H1 (cell line): ENCODE measurements around the gene GABRG3. TPM values are rescaled to one million over a fixed set of nuclear protein-coding genes. Genes with fewer than 3 reads are reported as not detected.

Experiments
- CTCF ChIA-PET: fragments of 300-600 bp; sonication (Branson Sonifier 250); formaldehyde crosslinking; loops from one replicate; lab custom pipeline; 2021; ENCODE audit not compliant: partially characterized antibody; lab: Charles Lee
- POLR2A ChIA-PET: fragments of 300-600 bp; sonication (Branson Sonifier 250); formaldehyde crosslinking; loops from one replicate; lab custom pipeline; 2021; ENCODE audit warnings: inconsistent platforms; ENCODE audit not compliant: partially characterized antibody; lab: Charles Lee
- DNase-seq, 2 experiments: peaks; one replicate each; pipeline versions ENCODE4 v3.0.0 to v3.0.0-alpha.2; 2010 to 2022; ENCODE audit warnings: low spot score in 2 of 2, low read depth in 1 of 2, mixed read lengths in 1 of 2
- FAIRE-seq: peaks from 2 replicates; lab custom pipeline; 2011; peaks lifted over from hg19 to GRCh38; lab: Jason Lieb, UNC
- H2AFZ ChIP-seq: 2 replicates; pipeline ENCODE4 v1.8.1; 2012; ENCODE audit warnings: low read length, inconsistent platforms
- H2AK5ac ChIP-seq: 2 replicates; pipeline ENCODE4 v1.6.1; 2013; ENCODE audit warnings: low read depth, low read length
- H2BK120ac ChIP-seq: replicated peaks from 2 replicates; pipeline ENCODE3; 2013; ENCODE audit warnings: low read depth, low read length, inconsistent platforms
- H2BK12ac ChIP-seq: 2 replicates; pipeline ENCODE4 v1.6.1; 2013; ENCODE audit warnings: low read depth, low read length
- H2BK15ac ChIP-seq: 2 replicates; pipeline ENCODE4 v1.6.1; 2013; ENCODE audit warnings: low read length
- H2BK20ac ChIP-seq: 2 replicates; pipeline ENCODE4 v1.6.1; 2013; ENCODE audit warnings: low read length
- H2BK5ac ChIP-seq: 2 replicates; pipeline ENCODE4 v1.6.1; 2013; ENCODE audit warnings: low read depth, low read length
- H3K14ac ChIP-seq: 2 replicates; pipeline ENCODE4 v1.6.1; 2013; ENCODE audit warnings: inconsistent platforms; ENCODE audit not compliant: insufficient read length
- H3K18ac ChIP-seq: 2 replicates; pipeline ENCODE4 v1.6.1; 2013; ENCODE audit warnings: low read length; ENCODE audit errors: extremely low read depth
- H3K23ac ChIP-seq: 2 replicates; pipeline ENCODE4 v1.6.1; 2013; ENCODE audit warnings: inconsistent platforms; ENCODE audit not compliant: insufficient read length
- H3K23me2 ChIP-seq: 2 replicates; pipeline ENCODE4 v1.6.1; 2013; ENCODE audit warnings: low read depth, low read length
- H3K27ac ChIP-seq: 2 replicates; pipeline ENCODE4 v1.6.1; 2011; ENCODE audit warnings: low read depth, low read length, inconsistent platforms
- H3K27me3 ChIP-seq, 4 experiments: replicated peaks in 1 of 4; 1 replicate in 1 of 4; 2 replicates in 3 of 4; pipeline versions ENCODE4 v1.6.1 to v1.8.1; 2011 to 2013; ENCODE audit warnings: low read length in 3 of 4, mild to moderate bottlenecking in 3 of 4, inconsistent platforms in 2 of 4, mixed read lengths in 2 of 4, moderate library complexity in 1 of 4; ENCODE audit not compliant: control insufficient read depth in 3 of 4, insufficient read depth in 3 of 4; ENCODE audit errors: extremely low read depth in 1 of 4
- H3K36me3 ChIP-seq, 4 experiments: 2 replicates each; pipeline versions ENCODE4 v1.6.1 to v1.8.1; 2011 to 2013; ENCODE audit warnings: mild to moderate bottlenecking in 4 of 4, low read length in 3 of 4, moderate library complexity in 2 of 4, control low read depth in 1 of 4, inconsistent platforms in 1 of 4; ENCODE audit not compliant: insufficient read depth in 4 of 4, control insufficient read depth in 2 of 4
- H3K4ac ChIP-seq: replicated peaks from 2 replicates; pipeline ENCODE3; 2013; ENCODE audit warnings: low read length, low read depth, mixed read lengths, inconsistent platforms; ENCODE audit not compliant: insufficient read length
- H3K4me1 ChIP-seq, 4 experiments: replicated peaks in 1 of 4; 1 replicate in 1 of 4; 2 replicates in 3 of 4; pipeline versions ENCODE4 v1.6.1 to v1.8.1; 2011 to 2013; ENCODE audit warnings: low read length in 3 of 4, inconsistent platforms in 2 of 4, mixed read lengths in 1 of 4; ENCODE audit not compliant: insufficient read depth in 4 of 4, control insufficient read depth in 3 of 4
- H3K4me2 ChIP-seq, 2 experiments: 2 replicates each; pipeline versions ENCODE4 v1.6.1 to v1.8.1; 2011 to 2013; ENCODE audit warnings: low read depth in 2 of 2, low read length in 2 of 2, control low read depth in 1 of 2, inconsistent platforms in 1 of 2, mild to moderate bottlenecking in 1 of 2; ENCODE audit not compliant: insufficient read depth in 1 of 2
- H3K4me3 ChIP-seq, 4 experiments: fragments of 200-600, 300-600 bp in 1 of 4; sonication (generic), shearing (Covaris generic), sonication (Bioruptor Twin) in 1 of 4; 2 replicates each; pipeline versions ENCODE4 v1.5.1 to v1.8.1; 2011 to 2016; ENCODE audit warnings: low read length in 4 of 4, low read depth in 3 of 4, control low read depth in 2 of 4, inconsistent platforms in 2 of 4, mild to moderate bottlenecking in 2 of 4, mixed read lengths in 1 of 4, moderate library complexity in 1 of 4; ENCODE audit not compliant: insufficient read depth in 2 of 4; ENCODE audit errors: extremely low read depth in 1 of 4
- H3K56ac ChIP-seq: replicated peaks from 2 replicates; pipeline ENCODE3; 2013; ENCODE audit warnings: low read depth, mild to moderate bottlenecking, mixed read lengths, low read length, inconsistent platforms; ENCODE audit not compliant: insufficient read length
- H3K79me1 ChIP-seq: 2 replicates; pipeline ENCODE4 v1.6.1; 2013; ENCODE audit warnings: low read depth, low read length, control low read depth
- H3K79me2 ChIP-seq, 2 experiments: 2 replicates each; pipeline versions ENCODE4 v1.6.1 to v1.8.1; 2012 to 2013; ENCODE audit warnings: low read length in 2 of 2, mild to moderate bottlenecking in 2 of 2, inconsistent platforms in 1 of 2; ENCODE audit not compliant: insufficient read depth in 2 of 2, control insufficient read depth in 1 of 2
- H3K9ac ChIP-seq, 4 experiments: replicated peaks in 1 of 4; 1 replicate in 1 of 4; 2 replicates in 3 of 4; pipeline versions ENCODE4 v1.6.1 to v1.8.1; 2011 to 2013; ENCODE audit warnings: low read depth in 3 of 4, low read length in 3 of 4, control low read depth in 2 of 4, mild to moderate bottlenecking in 2 of 4, moderate library complexity in 2 of 4, inconsistent platforms in 1 of 4; ENCODE audit errors: extremely low read depth in 1 of 4
- H3K9me3 ChIP-seq, 2 experiments: 2 replicates each; pipeline versions ENCODE4 v1.6.1 to v1.8.1; 2012 to 2013; ENCODE audit warnings: mild to moderate bottlenecking in 2 of 2, moderate library complexity in 2 of 2, control low read depth in 1 of 2, inconsistent platforms in 1 of 2, low read depth in 1 of 2, low read length in 1 of 2, mixed read lengths in 1 of 2; ENCODE audit not compliant: insufficient read depth in 2 of 2
- H4K20me1 ChIP-seq, 2 experiments: replicated peaks in 1 of 2; 2 replicates each; pipeline versions ENCODE3 to v1.8.1; 2011 to 2013; ENCODE audit warnings: inconsistent platforms in 2 of 2, low read length in 2 of 2, mild to moderate bottlenecking in 1 of 2; ENCODE audit not compliant: insufficient read depth in 2 of 2, control insufficient read depth in 1 of 2
- H4K5ac ChIP-seq: 2 replicates; pipeline ENCODE4 v1.6.1; 2013; ENCODE audit warnings: low read length, low read depth, mixed read lengths, inconsistent platforms; ENCODE audit not compliant: insufficient read length
- H4K8ac ChIP-seq: 2 replicates; pipeline ENCODE4 v1.8.0; 2013; ENCODE audit warnings: mild to moderate bottlenecking, moderate library complexity, low read length, inconsistent platforms; ENCODE audit not compliant: insufficient read depth; ENCODE audit errors: extremely low read depth
- H4K91ac ChIP-seq: replicated peaks from 2 replicates; pipeline ENCODE3; 2013; ENCODE audit warnings: low read length, mixed read lengths, inconsistent platforms; ENCODE audit not compliant: insufficient read length
- ASH2L ChIP-seq: fragments of 200-600, 300-600 bp; sonication (generic); IDR thresholded peaks from one replicate; pipeline ENCODE4 v1.7.1; 2017; ENCODE audit warnings: low read length
- HDAC2 ChIP-seq, 2 experiments: fragments of 300-600 bp in 1 of 2; sonication (generic) in 1 of 2; IDR thresholded peaks; 2 replicates each; pipeline ENCODE4 v1.6.1; 2011 to 2012; ENCODE audit warnings: low read depth in 2 of 2, low read length in 2 of 2, mild to moderate bottlenecking in 2 of 2, moderate library complexity in 2 of 2, borderline replicate concordance in 1 of 2, inconsistent platforms in 1 of 2
- POU5F1 ChIP-seq: IDR thresholded peaks from 2 replicates; pipeline ENCODE4 v1.6.1; 2011; ENCODE audit warnings: low read depth, mild to moderate bottlenecking, low read length, moderate library complexity
- YY1 ChIP-seq: IDR thresholded peaks from 2 replicates; pipeline ENCODE4 v1.6.1; 2011; ENCODE audit warnings: low read depth, mild to moderate bottlenecking, low read length
- whole genome bisulfite sequencing, 2 experiments: shearing (Covaris generic) in 1 of 2; methylation state at CpG; one replicate each; pipeline versions ENCODE4 v1.1.6 to v1.1.7; 2013 to 2015; ENCODE audit warnings: low lambda C conversion rate in 2 of 2, mixed read lengths in 2 of 2, inconsistent platforms in 1 of 2, low coverage in 1 of 2, missing lambda C conversion rate in 1 of 2; ENCODE audit not compliant: insufficient replicate concordance in 2 of 2, insufficient coverage in 1 of 2, insufficient read length in 1 of 2; ENCODE audit errors: extremely low coverage in 1 of 2, missing lambda C conversion rate in 1 of 2; 5-methylcytosine and 5-hydroxymethylcytosine counted together
- polyA plus RNA-seq, 7 experiments: library from polyadenylated mRNA; depleted of rRNA in 3 of 7; stranded (reverse) in 5 of 7; unstranded in 2 of 7; fragments of >200 nt in 5 of 7; fragments of 200-250 nt in 2 of 7; gene quantifications; 1 replicate in 5 of 7; 2 replicates in 1 of 7; 4 replicates in 1 of 7; pipeline versions ENCODE4 v1.2.1 to v1.2.3, GENCODE V29; 2011 to 2013; ENCODE audit warnings: missing spikeins in 2 of 7, mixed read lengths in 2 of 7
- total RNA-seq: library from RNA; stranded (reverse); fragmentation: NEBNext Ultra II Directional; extraction: Animal tissue kit (Norgen Biotek cat#: 25700); gene quantifications from 2 replicates; pipeline ENCODE4 v1.2.1, GENCODE V29; 2021
- TF ChIP-seq, protein P1 (sequence below): IDR thresholded peaks from 2 replicates; pipeline ENCODE4 v1.6.1; 2012; ENCODE audit warnings: inconsistent platforms

Gene GABRG3
- total and polyA plus RNA-seq, 2 of the 8 experiments (the other 6 are each of a cell fraction or from before 2014, with no cell fraction given) = 0.17 to 0.80 TPM

DNA sequence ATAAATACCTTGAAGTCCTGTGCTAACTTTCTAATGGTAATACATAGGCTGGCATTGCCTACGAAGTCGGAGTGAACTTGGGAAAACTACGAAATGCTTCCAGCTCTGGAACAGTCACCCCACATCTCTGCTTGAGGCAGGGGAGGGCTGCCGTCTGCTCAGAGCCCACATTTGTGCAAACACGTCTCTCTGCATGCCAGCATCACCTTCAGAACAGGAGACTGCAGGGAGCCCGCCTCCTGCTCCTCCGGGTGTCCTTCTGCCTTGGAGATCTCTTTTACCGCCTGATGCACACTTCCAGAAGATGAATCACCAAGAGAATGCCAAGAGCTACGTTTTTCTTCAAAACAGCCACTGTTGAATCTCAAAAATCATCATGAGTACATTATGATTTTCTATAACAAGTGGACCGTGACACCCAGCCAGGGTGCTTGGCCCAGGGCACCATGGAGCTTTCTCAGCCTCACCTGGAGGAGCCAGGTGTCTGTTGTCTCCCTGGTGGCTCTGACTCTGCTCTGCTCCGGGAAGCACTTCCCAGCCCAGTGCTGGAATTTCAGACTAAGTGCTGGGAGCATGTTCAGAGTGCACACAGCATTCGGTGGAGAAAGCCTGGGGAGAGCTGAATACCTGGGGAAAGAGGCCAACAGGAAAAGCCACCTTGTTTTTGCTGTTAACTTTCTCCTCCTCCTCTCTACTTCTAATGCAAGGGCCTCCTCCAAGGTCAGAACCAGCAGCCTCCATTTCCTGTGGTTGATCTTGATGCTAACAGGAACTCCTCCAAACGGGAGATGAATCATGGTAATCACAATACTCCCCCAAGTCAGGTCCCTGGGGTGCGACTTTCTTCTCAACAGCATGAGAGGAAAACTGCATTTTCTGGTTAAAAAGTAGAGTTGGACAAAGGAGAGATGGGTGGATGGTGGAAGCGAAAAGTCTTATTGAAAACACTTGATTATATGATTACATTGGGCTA is 467.7 kb downstream of the GABRG3 start:
- Histone ChIP-seq H3K79me2 (no peaks in the 10 kb centered on the region), H3K27ac (no peak overlapping the region), H2AFZ (0 out of 2 replicates have a peak overlapping the region, but pooled peaks have one; percentile 12), H2BK15ac (no peak overlapping the region), H2BK120ac (no peak overlapping the region), H2AK5ac (no peak overlapping the region), H3K27me3 (no peaks in the 10 kb centered on the region), H3K9ac (no peak overlapping the region), H3K4me2 (no peak overlapping the region), H3K18ac (no peak overlapping the region), H3K79me1 (no peaks in the 10 kb centered on the region), H3K36me3 (no peaks in the 10 kb centered on the region; a peak in 1 of 8 replicates), H2BK12ac (no peak overlapping the region), H4K20me1 (no peaks in the 10 kb centered on the region), H3K4me1 (peaks cover 0 to 3% (median 0%) of the 10 kb centered on the region in 4 experiments; a peak in 1 of 7 replicates), H3K9me3 (peaks cover 0 to 2% of the 10 kb centered on the region in 2 experiments; a peak in 1 of 4 replicates), H3K23ac (no peak overlapping the region), H4K5ac (no peak overlapping the region), H3K14ac (no peak overlapping the region), H3K4ac (no peak overlapping the region), H2BK20ac (no peak overlapping the region), H4K91ac (no peak overlapping the region), H3K23me2 (no peaks in the 10 kb centered on the region), H4K8ac (no peak overlapping the region), H2BK5ac (no peak overlapping the region), H3K4me3 (no peak overlapping the region), H3K56ac (no peak overlapping the region)
- CTCF ChIA-PET = no interaction called here
- DNase-seq (no peak), FAIRE-seq (no peak)
- POLR2A ChIA-PET = no interaction called here
- TF ChIP-seq, protein P1, sequence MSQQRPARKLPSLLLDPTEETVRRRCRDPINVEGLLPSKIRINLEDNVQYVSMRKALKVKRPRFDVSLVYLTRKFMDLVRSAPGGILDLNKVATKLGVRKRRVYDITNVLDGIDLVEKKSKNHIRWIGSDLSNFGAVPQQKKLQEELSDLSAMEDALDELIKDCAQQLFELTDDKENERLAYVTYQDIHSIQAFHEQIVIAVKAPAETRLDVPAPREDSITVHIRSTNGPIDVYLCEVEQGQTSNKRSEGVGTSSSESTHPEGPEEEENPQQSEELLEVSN = no peak
- TF ChIP-seq POU5F1 = no peak
- TF ChIP-seq ASH2L = no peak
- no peak for TF ChIP-seq YY1
- no peak for TF ChIP-seq HDAC2 (IDR thresholded peaks at IDR 0.05; ENCODE audit: borderline replicate concordance in 1 of 2, low read depth in 2 of 2, low read length in 2 of 2)
- 86% methylated on average over 15 of the region's 15 CpGs; no CpG with 5 or more reads in 1 of the 2 experiments for WGBS, 2 experiments
